GM15510 (cell line): ENCODE results near the gene NFATC2IP.

Experiments
- POLR2A ChIP-seq: IDR thresholded peaks from 3 replicates; pipeline ENCODE4 v1.6.1; 2011; ENCODE audit warnings: borderline replicate concordance; ENCODE audit not compliant: insufficient read length; ENCODE audit errors: extremely low read depth

Gene NFATC2IP

GRCh38 chr16:28999577-28999976 is 48.8 kb downstream of the NFATC2IP start:
- no peak for TF ChIP-seq POLR2A

GRCh38 chr16:29000019-29000418 is 49.3 kb downstream of the NFATC2IP start:
- TF ChIP-seq POLR2A: no peak

- TF ChIP-seq POLR2A: no peak
These were observed 57.2 kb downstream of the NFATC2IP start for GRCh38 chr16:29007730-29008593.

GRCh38 chr16:29009050-29009837 is 58.5 kb downstream of the NFATC2IP start:
- TF ChIP-seq POLR2A: no peak

GRCh38 chr16:29009838-29010166 is 59.1 kb downstream of the NFATC2IP start:
- no peak for TF ChIP-seq POLR2A

- no peak for TF ChIP-seq POLR2A
These were observed 60.4 kb downstream of the NFATC2IP start for GRCh38 chr16:29011112-29011511.

GRCh38 chr16:29011851-29012250 is 61.1 kb downstream of the NFATC2IP start:
- no peak for TF ChIP-seq POLR2A

- no peak for TF ChIP-seq POLR2A
These were observed 62.3 kb downstream of the NFATC2IP start for GRCh38 chr16:29012913-29013553.

- TF ChIP-seq POLR2A: no peak
These were observed 63.9 kb downstream of the NFATC2IP start for GRCh38 chr16:29014561-29015069.
